HG02678 (cell line): Measurements from ENCODE around the gene CRABP1.

Experiments used
- ATAC-seq: cut with Tn5 transposase; IDR thresholded peaks from one replicate; pipeline ENCODE4 v1.9.1; 2021; ENCODE audit warnings: mild to moderate bottlenecking, moderate library complexity; ENCODE audit not compliant: unreplicated experiment

Gene CRABP1

DNA sequence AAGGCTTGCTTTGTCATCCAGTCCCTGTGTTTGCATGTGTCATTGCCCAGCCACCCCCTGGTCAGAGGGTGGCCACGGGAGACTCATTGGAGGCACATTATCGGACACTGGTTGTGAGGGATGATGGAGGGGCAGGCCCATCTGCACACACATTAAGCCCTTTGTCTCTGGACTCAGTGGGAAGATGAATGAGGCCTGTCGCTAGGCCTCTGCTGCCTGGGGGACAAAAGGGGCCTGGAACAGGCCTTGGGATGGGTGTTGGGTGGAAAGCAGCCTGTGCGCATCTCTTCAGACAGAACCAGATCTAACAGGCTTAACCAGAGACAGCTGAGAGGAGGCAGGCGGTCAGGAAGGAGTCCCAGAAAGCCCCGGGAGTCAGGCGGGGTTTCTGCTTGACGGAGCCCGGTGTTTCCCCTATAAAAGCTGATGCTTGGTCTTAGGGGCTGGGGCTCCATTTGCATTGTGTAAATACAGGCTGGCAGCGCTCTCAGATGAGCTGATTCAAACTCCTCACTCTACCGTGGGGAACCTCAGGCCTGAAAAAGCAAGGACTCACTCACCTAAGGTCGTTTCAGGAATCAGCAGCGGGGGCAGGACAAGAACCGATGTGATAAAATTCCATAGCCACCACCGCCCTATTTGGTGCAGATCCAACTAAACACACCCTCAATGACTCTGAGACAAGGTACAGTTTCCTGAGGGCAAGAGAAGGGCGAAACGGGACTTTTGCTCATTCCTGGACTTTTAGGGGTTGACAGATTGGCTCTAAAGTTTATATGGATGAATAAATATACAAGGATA is 23.7 kb upstream of the CRABP1 start:
- ATAC-seq, result peak; percentile 52

- ATAC-seq, result no peak
Measured at GRCh38 chr15:78317145-78317836, 22.9 kb upstream of the CRABP1 start.

GRCh38 chr15:78319588-78319987 is 20.6 kb upstream of the CRABP1 start:
- ATAC-seq, result no peak

DNA sequence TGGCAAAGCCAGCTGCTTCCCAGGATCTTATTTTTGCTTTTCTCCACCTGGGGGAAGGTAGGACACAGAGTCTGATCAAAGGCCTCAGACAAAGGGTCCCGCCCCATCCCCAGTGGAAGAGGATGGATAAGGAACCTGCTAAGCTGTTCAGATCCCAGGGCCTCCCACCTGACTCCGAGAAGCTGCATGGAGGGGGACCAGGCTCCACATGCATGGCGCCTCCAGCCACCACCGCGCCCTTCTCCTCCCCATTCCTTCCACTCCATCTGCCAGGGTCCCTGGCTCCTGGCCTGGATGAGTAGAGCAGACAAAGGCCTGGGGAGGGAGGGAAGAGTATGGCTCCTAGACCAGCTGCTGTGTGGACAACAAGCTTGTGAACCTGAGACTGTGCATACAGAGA is 20.0 kb upstream of the CRABP1 start:
- ATAC-seq, result no peak

- no peak for ATAC-seq
Measured at GRCh38 chr15:78321041-78321570, 19.0 kb upstream of the CRABP1 start.

GRCh38 chr15:78321786-78322185 is 18.4 kb upstream of the CRABP1 start:
- no peak for ATAC-seq

- no peak for ATAC-seq
Measured at GRCh38 chr15:78322243-78322642, 17.9 kb upstream of the CRABP1 start.

DNA sequence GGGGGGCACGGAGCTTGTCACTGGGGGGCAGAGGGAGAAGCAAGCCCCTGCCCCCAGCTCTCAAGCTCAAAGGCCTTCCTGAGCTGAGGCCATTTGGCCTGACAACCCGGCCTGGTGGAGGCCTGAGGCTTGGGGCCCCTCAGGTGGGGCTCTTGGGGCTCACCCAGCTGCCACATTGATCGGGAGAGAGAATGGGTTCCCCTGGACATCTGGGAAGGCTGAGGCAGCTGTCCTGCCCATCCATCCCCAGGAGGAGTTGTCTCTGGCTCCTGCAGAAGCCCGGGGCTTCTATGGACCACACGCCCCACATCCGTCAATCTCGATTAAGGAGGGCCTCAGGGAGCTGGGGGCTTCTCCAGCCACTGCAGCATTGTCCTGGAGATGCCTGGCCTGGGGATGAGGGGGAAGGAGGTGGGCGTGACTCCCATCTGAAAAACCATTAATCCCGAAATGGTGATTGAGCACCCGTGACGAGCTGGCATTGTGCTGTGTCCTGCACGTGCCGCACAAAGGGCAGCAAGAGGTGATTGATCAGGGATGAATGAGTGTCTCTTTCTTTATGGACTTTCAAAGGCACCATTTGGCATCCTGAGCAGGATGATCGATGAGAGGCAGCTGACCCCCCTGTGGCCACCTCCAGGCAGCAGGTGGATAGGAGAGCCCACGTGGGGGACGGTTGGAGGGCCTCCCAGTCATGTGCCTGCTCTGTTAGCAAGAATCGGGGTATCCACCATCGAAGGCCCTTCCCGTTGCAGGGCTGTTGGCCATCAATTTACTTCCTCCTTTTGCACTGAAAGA is 17.2 kb upstream of the CRABP1 start:
- no peak for ATAC-seq

DNA sequence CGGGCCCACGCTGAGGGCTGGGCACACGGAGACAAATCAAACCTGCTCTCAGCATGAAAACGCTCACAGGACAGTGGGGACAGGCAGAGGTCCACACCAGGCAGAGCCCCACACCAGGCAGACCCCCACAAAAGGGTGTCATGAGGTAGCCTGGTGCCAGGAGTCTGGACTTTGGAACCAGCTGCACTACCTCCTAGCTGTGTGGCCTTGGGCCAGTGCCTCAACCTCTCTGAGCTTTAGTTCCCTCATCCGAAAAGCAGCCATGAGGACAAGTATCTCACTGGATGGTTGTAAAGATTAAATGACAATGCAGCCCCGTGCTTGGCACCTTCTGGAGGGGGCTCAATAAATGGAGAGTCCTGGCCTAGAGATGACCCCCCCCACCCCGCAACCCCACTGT is 16.5 kb upstream of the CRABP1 start:
- ATAC-seq, result no peak

- ATAC-seq, result no peak
Measured at GRCh38 chr15:78324144-78324543, 16.0 kb upstream of the CRABP1 start.

GRCh38 chr15:78325092-78325843 is 14.9 kb upstream of the CRABP1 start:
- no peak for ATAC-seq

- no peak for ATAC-seq
Measured at GRCh38 chr15:78327466-78327865, 12.7 kb upstream of the CRABP1 start.

DNA sequence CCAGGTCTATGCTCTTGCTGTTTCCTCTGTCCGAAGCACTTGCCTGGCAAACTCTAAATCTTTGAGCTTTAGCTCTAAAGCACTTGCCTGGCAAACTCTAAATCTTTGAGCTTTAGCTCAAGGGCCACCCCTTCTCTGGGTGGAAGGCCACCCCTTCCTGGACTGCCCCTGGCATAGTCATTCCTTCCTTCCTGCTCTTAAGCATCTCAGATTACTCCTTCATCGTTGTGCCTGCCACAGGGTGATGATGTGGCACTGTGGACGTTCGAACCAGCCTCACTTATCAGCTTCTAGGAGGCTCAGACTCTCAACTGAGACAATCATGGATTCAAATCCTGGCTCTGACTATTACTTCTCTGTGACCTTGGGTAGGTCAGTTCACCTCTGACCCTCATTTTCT is 10.5 kb upstream of the CRABP1 start:
- no peak for ATAC-seq

- no peak for ATAC-seq
Measured at GRCh38 chr15:78334845-78335244, 5.3 kb upstream of the CRABP1 start.

DNA sequence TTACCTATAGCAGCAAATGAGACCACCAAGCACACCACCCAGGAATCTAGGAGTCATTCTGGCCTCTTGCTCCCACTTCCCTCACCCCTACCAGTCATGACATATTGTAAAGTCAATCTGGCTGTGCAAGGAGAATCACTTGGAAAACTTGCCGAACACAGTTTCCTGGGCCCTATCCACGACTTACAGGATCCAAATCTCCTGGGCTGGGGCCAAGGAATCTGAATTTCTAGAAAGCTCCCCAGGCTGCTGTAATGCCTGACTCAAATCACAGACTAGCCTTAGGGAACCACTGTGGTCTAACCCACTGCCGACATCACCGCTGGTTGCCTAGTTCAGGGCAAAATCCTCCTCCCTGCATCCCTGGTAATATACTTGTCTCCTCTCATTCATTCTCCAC is 4.2 kb upstream of the CRABP1 start:
- ATAC-seq, result no peak

DNA sequence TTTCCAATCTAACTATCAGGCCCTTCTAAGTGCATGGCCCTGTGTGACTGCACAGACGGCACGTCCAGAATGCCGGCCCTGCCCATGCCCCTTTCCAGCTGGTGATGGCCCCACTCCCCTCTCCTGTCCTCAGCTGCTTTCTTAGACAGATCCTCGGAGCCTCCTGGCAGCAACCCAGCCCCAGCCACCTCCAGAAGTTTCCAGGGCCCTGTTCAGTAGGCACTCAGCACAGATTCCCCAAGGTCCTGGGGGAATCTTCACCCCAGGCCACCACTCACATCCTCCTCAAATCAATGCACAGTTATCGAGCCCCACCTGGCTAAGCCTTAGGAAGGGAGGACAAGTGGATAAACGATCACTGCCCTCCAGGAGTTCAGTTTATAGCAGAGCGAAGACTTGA is 1.4 kb upstream of the CRABP1 start:
- no peak for ATAC-seq

DNA sequence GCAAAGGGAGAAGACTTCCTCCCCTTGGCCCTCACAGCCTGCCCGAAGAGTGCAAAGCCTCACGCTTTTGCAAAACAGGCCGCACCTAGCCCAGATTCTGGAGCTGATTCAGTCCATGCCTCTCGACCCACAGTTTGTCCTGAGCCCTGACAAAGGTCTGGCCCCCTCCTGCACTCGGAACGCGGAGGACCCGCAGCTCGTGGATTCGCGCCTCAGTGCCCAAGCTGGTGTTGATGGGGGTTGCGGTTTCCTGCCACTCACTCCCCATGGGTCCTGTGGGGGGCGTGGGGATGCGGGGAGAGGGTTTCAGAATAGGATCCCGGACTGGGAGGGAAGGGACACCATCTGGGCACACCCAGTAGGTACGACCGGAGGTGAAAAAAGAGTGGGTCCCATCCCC is 594 bp upstream of the CRABP1 start:
- ATAC-seq, result no peak

- no peak for ATAC-seq
Measured at GRCh38 chr15:78341057-78341987, 1.2 kb downstream of the CRABP1 start.

GRCh38 chr15:78342021-78342420 is 1.9 kb downstream of the CRABP1 start:
- ATAC-seq, result no peak
